ENCODE data around the gene WDR90. TPM values are rescaled to one million over a fixed set of nuclear protein-coding genes. Genes with fewer than 3 reads are reported as not detected.

Gene WDR90
- total and polyA plus RNA-seq, 7 experiments from 2014 or later = 0.56 to 70.6 (median 12.3) TPM

DNA sequence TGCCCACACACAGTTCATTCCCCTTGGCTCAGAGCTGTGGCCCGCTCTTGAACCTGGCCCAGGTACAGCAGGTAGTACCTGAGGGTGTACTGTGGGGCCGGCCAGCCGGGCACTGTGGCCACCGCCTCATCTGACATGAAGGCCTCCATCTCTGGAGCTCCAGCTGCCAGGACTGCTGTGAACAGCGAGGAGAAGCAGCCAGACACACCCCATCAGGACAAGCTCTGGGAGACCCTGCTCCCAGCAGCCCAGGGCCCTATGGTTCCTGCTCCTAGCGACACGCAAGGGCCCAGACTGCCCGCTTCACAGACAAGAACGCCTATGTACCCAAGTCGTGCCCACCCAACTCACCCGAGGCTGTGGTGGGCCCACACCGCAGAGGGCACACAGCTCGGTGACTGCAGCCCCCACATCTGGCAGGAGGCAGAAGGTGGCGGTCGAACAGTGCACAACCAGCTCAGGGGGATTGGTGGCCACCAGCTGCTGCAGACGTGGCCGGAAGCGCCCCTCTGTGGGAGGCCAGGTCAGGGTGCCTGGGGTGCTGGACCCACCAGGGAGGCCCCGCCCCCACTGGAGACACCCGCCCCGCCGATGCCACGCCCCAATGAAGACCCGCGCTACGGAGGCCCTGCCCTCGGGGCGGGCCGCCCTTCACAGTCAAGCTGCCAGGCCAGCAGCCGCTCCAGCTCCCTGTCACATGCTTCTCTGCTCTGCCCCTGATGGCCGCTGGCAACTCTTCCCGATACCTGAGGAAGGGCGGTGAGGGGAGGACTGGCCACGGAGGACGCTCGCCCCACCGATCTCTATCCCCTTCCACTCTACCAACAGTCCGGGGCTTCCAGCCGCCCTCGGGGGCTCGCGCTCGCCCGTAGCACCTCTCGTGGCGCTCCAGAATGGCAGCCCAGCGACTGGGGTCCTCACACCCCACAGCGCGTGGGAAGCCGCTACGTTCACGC lies 30.0 kb downstream of the WDR90 start:
- H3K4me3 Mint-ChIP-seq = peak overlapping the region; percentile 71 to 89 (median 84)
- CTCF ChIA-PET = interaction anchor here (0.8 kb wide), 1 partner anchor 11 kb away, joined by 4 read pairs; the partner anchor contains the start of gene RHOT2

DNA sequence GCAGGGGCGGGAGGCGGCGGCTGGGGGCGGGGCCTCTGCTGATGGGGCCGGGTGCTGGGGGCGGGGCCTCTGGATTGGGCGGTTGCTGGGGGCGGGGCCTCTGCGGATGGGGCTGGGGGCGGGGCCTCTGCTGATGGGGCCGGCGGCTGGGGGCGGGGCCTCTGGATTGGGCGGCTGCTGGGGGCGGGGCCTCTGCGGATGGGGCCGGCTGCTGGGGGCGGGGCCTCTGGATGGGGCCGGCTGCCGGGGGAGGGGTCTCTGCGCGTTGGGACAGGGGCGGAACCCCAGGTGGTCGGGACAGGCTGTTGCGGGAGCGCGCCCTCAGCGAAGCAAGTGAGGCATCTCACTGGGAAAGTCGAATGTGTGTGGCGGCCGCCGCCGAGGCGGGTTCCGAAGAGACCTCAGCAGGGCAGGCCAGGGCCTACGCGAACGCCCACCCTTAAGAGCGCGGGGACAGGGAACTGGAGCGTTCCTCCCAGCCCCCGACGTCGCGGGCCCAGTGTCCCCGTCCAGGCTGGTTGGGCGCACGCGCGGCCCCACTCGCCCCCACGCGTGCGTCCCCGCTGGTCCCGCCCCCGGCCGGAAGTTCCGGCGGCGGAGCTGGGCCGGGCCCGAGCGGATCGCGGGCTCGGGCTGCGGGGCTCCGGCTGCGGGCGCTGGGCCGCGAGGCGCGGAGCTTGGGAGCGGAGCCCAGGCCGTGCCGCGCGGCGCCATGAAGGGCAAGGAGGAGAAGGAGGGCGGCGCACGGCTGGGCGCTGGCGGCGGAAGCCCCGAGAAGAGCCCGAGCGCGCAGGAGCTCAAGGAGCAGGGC lies 30.9 kb downstream of the WDR90 start, which contains the start of gene STUB1:
TSS of gene STUB1 (plus strand) at position 597 of the 811 bp plus-strand sequence. CDS start at position 713, 116 bp downstream.
- no peaks in the 10 kb centered on the region for H3K9me3 Mint-ChIP-seq
- Histone ChIP-seq H3K4me3 (ENCODE audit: low read length) (peak within 1 kb of the TSS; percentile 71), H3K4me1 (ENCODE audit: control insufficient read depth in 2 of 2, insufficient read depth in 2 of 2, low read length in 2 of 2) (peaks cover 7 to 19% of the 10 kb centered on the region in 2 donors), H3K27me3 (ENCODE audit: control insufficient read depth in 2 of 2, insufficient read depth in 2 of 2, low read length in 2 of 2) (no peaks in the 10 kb centered on the region), H3K36me3 (ENCODE audit: control insufficient read depth in 2 of 3, insufficient read depth in 3 of 3, low read length in 3 of 3) (peaks cover 0 to 24% (median 12%) of the 10 kb centered on the region in 3 experiments), H3K27ac (ENCODE audit: low read depth, low read length) (peak within 1 kb of the TSS; percentile 79), H3K9me3 (ENCODE audit: control insufficient read depth in 2 of 3, low read length in 3 of 3) (no peaks in the 10 kb centered on the region)
- ATAC-seq = peak; percentile 81
- peak within 1 kb of the TSS; percentile 71 to 89 (median 84) for H3K4me3 Mint-ChIP-seq
- POLR2A ChIA-PET = interaction anchor here (0.8 to 3.8 kb wide), 10 partner anchors 10 to 111 kb away, joined by 3 to 34 read pairs (median 5); partner anchors contain the start of genes METTL26, RHOT2 and WDR24
- CTCF ChIA-PET = no interaction called here
- H3K36me3 Mint-ChIP-seq = peaks cover 0 to 9% (median 0%) of the 10 kb centered on the region in 5 donors
- intact Hi-C loops (cut with micrococcal nuclease) = loop anchor here (1.0 to 5.0 kb wide), 11 partner anchors 10 to 1285 kb away; partner anchors contain the start of genes FAM234A (in 1 of the 2), LMF1 (in 1 of the 2), METTL26 (in 1 of the 2) and RHOT2 (in 1 of the 2)
- H3K4me1 Mint-ChIP-seq = peaks cover 10 to 33% (median 22%) of the 10 kb centered on the region in 7 donors
- peak; percentile 72 to 96 (median 81) for DNase-seq
- peaks cover 0 to 4% (median 0%) of the 10 kb centered on the region in 5 donors for H3K27me3 Mint-ChIP-seq
- peak within 1 kb of the TSS in 7 of 9 donors; percentile 62 to 89 (median 83) for H3K27ac Mint-ChIP-seq

More for the DNA sequence above, 30.0 kb downstream of the WDR90 start:
- Histone ChIP-seq H3K4me1 (ENCODE audit: control insufficient read depth in 2 of 2, insufficient read depth in 2 of 2, low read length in 2 of 2) (peaks cover 5 to 17% of the 10 kb centered on the region in 2 donors), H3K4me3 (ENCODE audit: low read length) (peak overlapping the region; percentile 51), H3K27me3 (ENCODE audit: control insufficient read depth in 2 of 2, insufficient read depth in 2 of 2, low read length in 2 of 2) (no peaks in the 10 kb centered on the region), H3K27ac (ENCODE audit: low read depth, low read length) (peak overlapping the region; percentile 26), H3K36me3 (ENCODE audit: control insufficient read depth in 2 of 3, insufficient read depth in 3 of 3, low read length in 3 of 3) (peaks cover 0 to 28% (median 12%) of the 10 kb centered on the region in 3 experiments), H3K9me3 (ENCODE audit: control insufficient read depth in 2 of 3, low read length in 3 of 3) (no peaks in the 10 kb centered on the region)
- peaks cover 0 to 7% (median 0%) of the 10 kb centered on the region in 5 donors for H3K27me3 Mint-ChIP-seq
- no peaks in the 10 kb centered on the region for H3K9me3 Mint-ChIP-seq
- intact Hi-C loops (cut with micrococcal nuclease) = loop anchor here (1.0 to 2.0 kb wide), 5 partner anchors 11 to 43 kb away; partner anchors contain the start of genes METTL26 (in 1 of the 2), RHOT2 (in 1 of the 2) and WDR90 (in 1 of the 2)
- H3K36me3 Mint-ChIP-seq = peaks cover 0 to 9% (median 0%) of the 10 kb centered on the region in 5 donors
- peak overlapping the region in 7 of 9 donors; percentile 56 to 93 (median 69) for H3K27ac Mint-ChIP-seq
- ATAC-seq = peak; percentile 6
- H3K4me1 Mint-ChIP-seq = peaks cover 10 to 33% (median 23%) of the 10 kb centered on the region in 7 donors
- peak in 4 of 9 donors; percentile 41 to 65 (median 47) for DNase-seq
- POLR2A ChIA-PET = interaction anchor here (0.7 to 2.1 kb wide), 5 partner anchors 11 to 36 kb away, joined by 3 to 11 read pairs (median 4); partner anchors contain the start of genes RHOT2, WDR24 and WDR90

DNA sequence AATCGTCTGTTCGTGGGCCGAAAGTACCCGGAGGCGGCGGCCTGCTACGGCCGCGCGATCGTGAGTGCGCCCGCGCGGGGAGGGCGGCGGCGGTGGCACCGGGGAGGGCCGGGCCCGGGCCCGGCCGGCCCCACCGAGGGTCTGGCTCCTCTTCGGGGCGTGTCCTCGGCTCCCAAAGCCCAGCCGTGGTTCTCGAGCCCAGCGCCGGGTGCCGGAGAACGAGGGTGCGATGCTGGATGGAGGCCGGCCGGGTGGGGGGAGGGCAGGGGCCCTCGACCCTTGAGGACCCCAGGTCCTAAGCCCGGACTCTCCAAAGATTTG lies 31.4 kb downstream of the WDR90 start:
- peak overlapping the region; percentile 64 to 86 (median 80) for H3K4me3 Mint-ChIP-seq
- Histone ChIP-seq H3K4me1 (ENCODE audit: control insufficient read depth in 2 of 2, insufficient read depth in 2 of 2, low read length in 2 of 2) (peaks cover 9 to 25% of the 10 kb centered on the region in 2 donors), H3K27me3 (ENCODE audit: control insufficient read depth in 2 of 2, insufficient read depth in 2 of 2, low read length in 2 of 2) (no peaks in the 10 kb centered on the region), H3K4me3 (ENCODE audit: low read length) (peak overlapping the region; percentile 71), H3K27ac (ENCODE audit: low read depth, low read length) (peak overlapping the region; percentile 79), H3K36me3 (ENCODE audit: control insufficient read depth in 2 of 3, insufficient read depth in 3 of 3, low read length in 3 of 3) (peaks cover 0 to 24% (median 12%) of the 10 kb centered on the region in 3 experiments), H3K9me3 (ENCODE audit: control insufficient read depth in 2 of 3, low read length in 3 of 3) (no peaks in the 10 kb centered on the region)
- no peaks in the 10 kb centered on the region for H3K9me3 Mint-ChIP-seq
- H3K4me1 Mint-ChIP-seq = peaks cover 10 to 33% (median 18%) of the 10 kb centered on the region in 7 donors
- POLR2A ChIA-PET = interaction anchor here (0.8 to 3.8 kb wide), 10 partner anchors 9 to 112 kb away, joined by 3 to 34 read pairs (median 5); partner anchors contain the start of genes METTL26, RHOT2 and WDR24
- intact Hi-C loops (cut with micrococcal nuclease) = loop anchor here (1.0 to 5.0 kb wide), 6 partner anchors 10 to 1284 kb away; partner anchors contain the start of genes FAM234A (in 1 of the 2), LMF1 (in 1 of the 2), RPS2 (in 1 of the 2) and UQCC4 (in 1 of the 2)
- ATAC-seq (no peak), DNase-seq (no peak)
- CTCF ChIA-PET = no interaction called here
- peak overlapping the region in 4 of 9 donors; percentile 16 to 81 (median 40) for H3K27ac Mint-ChIP-seq
- no peaks in the 10 kb centered on the region for H3K27me3 Mint-ChIP-seq
- H3K36me3 Mint-ChIP-seq = peaks cover 0 to 9% (median 0%) of the 10 kb centered on the region in 5 donors

GRCh38 chr16:680967-681745 lies 32.0 kb downstream of the WDR90 start:
- Mint-ChIP-seq H3K27me3 (no peaks in the 10 kb centered on the region), H3K36me3 (peaks cover 0 to 9% (median 0%) of the 10 kb centered on the region in 5 donors), H3K9me3 (no peaks in the 10 kb centered on the region), H3K4me3 (peak overlapping the region; percentile 64 to 84 (median 74)), H3K27ac (peak overlapping the region in 5 of 9 donors; percentile 51 to 81 (median 66)), H3K4me1 (peaks cover 10 to 33% (median 18%) of the 10 kb centered on the region in 7 donors)
- H3K4me3 ChIP-seq (ENCODE audit: low read length) = peak overlapping the region; percentile 71
- intact Hi-C loops (cut with micrococcal nuclease) = loop anchor here (1.0 to 5.0 kb wide), 6 partner anchors 9 to 1284 kb away; partner anchors contain the start of genes FAM234A (in 1 of the 2), LMF1 (in 1 of the 2), RPS2 (in 1 of the 2) and UQCC4 (in 1 of the 2)
- DNase-seq (no peak), ATAC-seq (no peak)
- peak overlapping the region; percentile 79 for H3K27ac ChIP-seq (ENCODE audit: low read depth, low read length)
- CTCF ChIA-PET = no interaction called here
- no peaks in the 10 kb centered on the region for H3K27me3 ChIP-seq (ENCODE audit: control insufficient read depth in 2 of 2, insufficient read depth in 2 of 2, low read length in 2 of 2)
- POLR2A ChIA-PET = interaction anchor here (0.9 to 3.8 kb wide), 11 partner anchors 8 to 112 kb away, joined by 3 to 34 read pairs (median 4); partner anchors contain the start of genes MCRIP2, METRN, RHOT2 and WDR24
- H3K9me3 ChIP-seq (ENCODE audit: control insufficient read depth in 2 of 3, low read length in 3 of 3) = no peaks in the 10 kb centered on the region
- H3K36me3 ChIP-seq (ENCODE audit: control insufficient read depth in 2 of 3, insufficient read depth in 3 of 3, low read length in 3 of 3) = peaks cover 0 to 30% (median 12%) of the 10 kb centered on the region in 3 experiments
- H3K4me1 ChIP-seq (ENCODE audit: control insufficient read depth in 2 of 2, insufficient read depth in 2 of 2, low read length in 2 of 2) = peaks cover 9 to 27% of the 10 kb centered on the region in 2 donors

- no peaks in the 10 kb centered on the region for H3K27me3 Mint-ChIP-seq
- peak overlapping the region; percentile 12 for H3K27ac ChIP-seq (ENCODE audit: low read depth, low read length)
- H3K27ac Mint-ChIP-seq = peak overlapping the region in 5 of 9 donors; percentile 55 to 81 (median 66)
- intact Hi-C loops (cut with micrococcal nuclease) = loop anchor here (2.0 to 5.0 kb wide), 4 partner anchors 289 to 1283 kb away; partner anchors contain the start of genes FAM234A (in 1 of the 2), LMF1 (in 1 of the 2), RPS2 (in 1 of the 2) and UQCC4 (in 1 of the 2)
- ChIA-PET CTCF (no interaction called here), POLR2A (interaction anchor here (0.9 to 3.8 kb wide), 8 partner anchors 8 to 40 kb away, joined by 3 to 34 read pairs (median 7); partner anchors contain the start of genes MCRIP2, METRN, RHOT2 and WDR24)
- H3K9me3 Mint-ChIP-seq = no peaks in the 10 kb centered on the region
- H3K4me3 ChIP-seq (ENCODE audit: low read length) = no peak overlapping the region
- DNase-seq (no peak), ATAC-seq (no peak)
- H3K36me3 Mint-ChIP-seq = peaks cover 0 to 9% (median 0%) of the 10 kb centered on the region in 5 donors
- peaks cover 0 to 37% (median 12%) of the 10 kb centered on the region in 3 experiments for H3K36me3 ChIP-seq (ENCODE audit: control insufficient read depth in 2 of 3, insufficient read depth in 3 of 3, low read length in 3 of 3)
- H3K4me1 ChIP-seq (ENCODE audit: control insufficient read depth in 2 of 2, insufficient read depth in 2 of 2, low read length in 2 of 2) = peaks cover 9 to 27% of the 10 kb centered on the region in 2 donors
- no peaks in the 10 kb centered on the region for H3K27me3 ChIP-seq (ENCODE audit: control insufficient read depth in 2 of 2, insufficient read depth in 2 of 2, low read length in 2 of 2)
- peak overlapping the region; percentile 68 to 87 (median 74) for H3K4me3 Mint-ChIP-seq
- H3K4me1 Mint-ChIP-seq = peaks cover 10 to 31% (median 18%) of the 10 kb centered on the region in 7 donors
- H3K9me3 ChIP-seq (ENCODE audit: control insufficient read depth in 2 of 3, low read length in 3 of 3) = no peaks in the 10 kb centered on the region
Measured at GRCh38 chr16:681746-682427, 32.7 kb downstream of the WDR90 start.

Measured in naive thymus-derived CD4-positive, alpha-beta T cell (primary cell).